Stimulated activated CD4-positive, alpha-beta T cell treated with anti-CD3 and anti-CD28 coated beads, Interleukin-15, amount 100 ng/mL, for 1 hour (primary cell): ENCODE results near the gene TTBK2.

Source experiments
- DNase-seq, 2 donors: peaks; one replicate each; pipeline ENCODE4 v3.0.0-alpha.2; 2020; ENCODE audit warnings: low read depth in 1 of 2, low spot score in 1 of 2

TTBK2 gene

DNA sequence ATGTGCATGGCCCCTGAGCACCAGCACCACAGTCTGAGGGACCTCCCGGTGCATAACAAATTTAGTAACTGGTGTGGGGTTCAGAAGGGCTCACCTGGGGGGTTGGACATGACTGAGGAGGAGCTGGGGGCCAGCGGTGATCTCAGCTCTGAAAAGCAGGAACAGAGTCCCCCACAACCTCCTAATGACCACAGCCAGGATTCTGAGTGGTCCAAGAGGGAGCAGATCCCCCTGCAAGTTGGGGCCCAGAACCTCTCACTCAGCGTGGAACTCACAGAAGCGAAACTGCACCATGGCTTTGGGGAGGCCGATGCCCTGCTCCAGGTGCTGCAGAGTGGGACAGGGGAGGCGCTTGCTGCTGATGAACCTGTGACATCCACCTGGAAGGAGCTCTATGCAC, 226.6 kb downstream of the TTBK2 start:
- DNase-seq = no peak

DNA sequence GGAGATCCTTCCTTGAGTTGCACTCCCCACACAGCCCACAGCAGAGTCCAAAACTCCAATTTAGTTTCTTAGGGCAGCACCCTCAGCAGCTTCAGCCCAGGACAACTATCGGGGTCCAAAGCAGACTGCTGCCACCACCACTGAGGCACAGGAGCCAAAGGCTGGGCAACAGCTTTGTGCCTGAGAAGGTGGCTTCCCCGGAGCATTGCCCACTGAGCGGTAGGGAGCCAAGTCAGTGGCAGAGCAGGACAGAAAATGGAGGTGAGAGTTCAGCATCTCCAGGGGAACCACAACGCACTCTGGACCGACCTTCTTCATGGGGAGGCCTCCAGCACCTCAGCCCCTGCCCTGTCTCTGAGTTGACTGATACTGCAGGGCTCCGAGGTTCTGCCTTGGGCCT, 227.1 kb downstream of the TTBK2 start:
- DNase-seq = no peak

DNA sequence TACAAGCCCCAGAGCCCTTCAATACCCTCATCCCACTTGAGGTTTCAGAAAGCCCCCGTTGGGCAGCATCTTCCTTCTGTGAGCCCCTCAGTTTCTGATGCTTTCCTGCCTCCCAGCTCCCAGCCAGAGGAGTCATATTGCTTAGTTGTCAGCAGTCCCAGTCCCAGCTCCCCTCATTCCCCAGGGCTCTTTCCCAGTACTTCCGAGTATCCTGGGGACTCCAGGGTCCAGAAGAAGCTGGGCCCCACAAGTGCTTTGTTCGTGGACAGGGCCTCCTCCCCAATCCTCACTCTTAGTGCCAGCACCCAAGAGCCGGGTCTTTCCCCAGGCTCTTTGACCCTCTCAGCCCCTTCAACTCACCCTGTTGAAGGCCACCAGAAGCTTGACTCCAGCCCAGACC, 227.6 kb downstream of the TTBK2 start:
- no peak for DNase-seq

GRCh38 chr15:42692536-42692935, 228.0 kb downstream of the TTBK2 start:
- DNase-seq = no peak

- no peak for DNase-seq
Observed at GRCh38 chr15:42691770-42692169, 228.8 kb downstream of the TTBK2 start.

- no peak for DNase-seq
Observed at GRCh38 chr15:42691308-42691707, 229.3 kb downstream of the TTBK2 start.
